ENCODE results near the gene MYH8.

MYH8 gene

DNA sequence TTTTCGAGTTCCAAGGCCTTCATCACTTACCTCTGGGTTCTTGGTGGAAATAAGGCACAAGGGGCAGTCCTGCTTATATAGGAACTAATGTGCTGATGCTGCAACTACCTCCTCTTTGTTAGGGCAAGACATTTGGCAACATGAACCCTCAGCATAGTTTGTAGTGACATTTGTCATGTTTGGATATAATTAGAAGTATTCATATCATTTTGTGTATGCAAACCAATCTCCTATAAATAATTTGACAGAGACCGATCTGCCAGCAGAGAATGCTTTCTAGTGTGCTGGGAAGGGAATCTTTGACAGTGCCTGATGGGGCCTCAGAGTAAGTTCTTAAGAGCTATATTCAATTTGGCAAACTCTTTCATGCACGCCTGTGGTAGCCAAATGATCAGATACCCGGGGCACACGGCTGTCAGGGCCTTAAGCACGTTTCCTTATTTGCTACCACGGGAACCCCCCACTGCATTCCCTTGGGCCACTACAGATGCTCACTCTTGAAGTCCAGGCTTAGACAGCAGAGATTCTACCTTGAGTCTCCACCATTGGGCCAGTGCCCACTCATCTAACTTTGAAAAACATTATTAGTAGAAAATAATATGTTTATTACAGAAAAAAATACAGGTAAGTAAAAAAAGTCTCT, at the start of gene MYH8:
TSS of gene MYH8 (minus strand) at position 51 of the 643 bp plus-strand sequence. CDS start 1,723 bp downstream, outside the sequence.
- DNase-seq, result no peak

DNA sequence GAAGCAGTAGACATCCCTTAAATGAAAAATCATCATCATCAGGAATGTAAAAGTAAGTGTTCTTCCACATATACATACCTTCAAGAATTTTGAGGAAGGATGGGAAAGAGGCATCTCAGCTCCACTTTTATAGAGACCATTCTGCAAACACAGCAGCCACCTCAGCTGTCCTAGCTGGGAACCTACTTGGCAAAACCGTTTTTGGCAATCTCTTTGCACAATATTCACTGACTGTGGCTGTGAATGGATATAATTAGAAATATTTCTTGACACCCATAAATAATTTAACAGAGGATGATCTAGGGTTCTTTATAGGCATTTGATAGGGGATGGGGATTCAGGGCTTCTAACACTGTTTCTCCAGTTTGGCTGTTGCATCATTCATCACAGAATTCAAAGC, 47.7 kb upstream of the MYH8 start, which contains the start of gene MYH4:
TSS of gene MYH4 (minus strand) at position 101 of the 400 bp plus-strand sequence. CDS start 2,814 bp downstream, outside the sequence.
- no peak for DNase-seq

DNA sequence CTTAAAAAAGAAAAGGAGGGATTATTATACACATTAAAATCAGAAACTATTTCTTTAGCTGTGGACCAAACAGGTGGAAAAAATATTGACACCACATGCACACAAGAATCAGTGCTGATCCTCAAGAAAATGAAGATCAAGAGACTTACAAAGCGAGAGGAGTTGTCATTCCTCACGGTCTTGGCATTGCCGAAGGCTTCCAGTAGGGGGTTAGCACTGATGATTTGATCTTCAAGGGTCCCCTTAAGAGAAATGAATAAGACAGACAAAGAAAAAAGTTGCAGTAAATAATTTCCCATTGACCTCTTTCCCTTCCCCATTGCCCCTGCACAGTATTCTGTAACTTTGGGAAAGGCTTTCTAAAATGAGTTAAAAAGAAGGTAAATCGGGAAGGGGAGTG, 41.7 kb upstream of the MYH8 start:
- no peak for DNase-seq

DNA sequence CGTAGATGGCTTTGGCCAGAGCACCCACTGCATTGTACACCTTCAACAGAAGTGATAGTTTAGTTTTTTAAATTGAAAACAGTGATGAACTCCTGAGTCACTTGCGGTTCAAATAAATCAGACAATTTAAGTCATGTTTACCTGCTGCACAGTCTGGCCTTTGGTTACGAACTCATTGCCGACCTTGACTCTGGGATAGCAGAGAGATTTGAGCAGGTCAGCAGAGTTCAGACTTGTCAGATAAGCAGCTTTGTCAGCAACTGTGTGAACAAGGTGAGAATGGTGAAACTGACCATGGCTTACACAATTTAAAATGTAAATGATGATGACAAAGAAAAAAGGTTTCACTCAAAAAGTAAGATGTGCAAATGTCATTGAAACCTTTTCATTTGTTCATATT, 38.3 kb upstream of the MYH8 start:
- no peak for DNase-seq

DNA sequence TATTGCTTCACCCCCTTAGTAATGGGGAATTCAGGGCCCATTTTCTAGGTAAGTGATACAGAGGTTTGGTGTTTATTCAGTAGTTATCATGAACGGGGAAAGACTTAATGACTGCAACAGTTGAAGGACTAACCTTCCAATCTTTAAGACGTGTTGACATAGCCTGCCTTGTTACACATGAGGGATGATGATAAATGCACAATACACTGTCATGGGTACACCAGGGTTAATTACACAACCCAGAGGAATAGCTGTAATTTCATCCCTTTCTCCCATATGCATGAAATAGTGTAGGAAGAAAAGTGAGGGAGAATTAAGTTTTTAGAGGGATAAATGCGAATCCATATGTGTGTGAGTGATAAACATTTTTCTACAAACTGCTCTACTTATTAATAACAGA, 37.0 kb upstream of the MYH8 start:
- no peak for DNase-seq

DNA sequence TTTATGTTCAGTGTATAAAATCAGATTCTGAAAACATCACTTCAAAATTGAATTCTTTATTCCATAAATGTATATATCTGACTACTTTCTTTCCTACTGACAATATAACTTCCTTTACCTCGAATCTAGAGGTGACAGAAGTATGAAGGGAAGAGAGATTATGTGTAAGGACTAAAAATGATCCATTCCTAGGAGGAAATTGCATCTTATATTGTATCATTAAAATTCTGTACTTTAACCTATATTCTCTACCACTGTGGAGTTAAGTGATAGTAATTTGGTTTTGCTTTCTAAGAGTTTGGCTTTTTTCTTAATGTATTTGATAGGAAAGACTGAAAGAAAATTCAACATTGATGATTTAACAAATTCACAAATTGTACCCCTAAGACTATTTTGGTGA, 36.2 kb upstream of the MYH8 start:
- DNase-seq, result no peak

DNA sequence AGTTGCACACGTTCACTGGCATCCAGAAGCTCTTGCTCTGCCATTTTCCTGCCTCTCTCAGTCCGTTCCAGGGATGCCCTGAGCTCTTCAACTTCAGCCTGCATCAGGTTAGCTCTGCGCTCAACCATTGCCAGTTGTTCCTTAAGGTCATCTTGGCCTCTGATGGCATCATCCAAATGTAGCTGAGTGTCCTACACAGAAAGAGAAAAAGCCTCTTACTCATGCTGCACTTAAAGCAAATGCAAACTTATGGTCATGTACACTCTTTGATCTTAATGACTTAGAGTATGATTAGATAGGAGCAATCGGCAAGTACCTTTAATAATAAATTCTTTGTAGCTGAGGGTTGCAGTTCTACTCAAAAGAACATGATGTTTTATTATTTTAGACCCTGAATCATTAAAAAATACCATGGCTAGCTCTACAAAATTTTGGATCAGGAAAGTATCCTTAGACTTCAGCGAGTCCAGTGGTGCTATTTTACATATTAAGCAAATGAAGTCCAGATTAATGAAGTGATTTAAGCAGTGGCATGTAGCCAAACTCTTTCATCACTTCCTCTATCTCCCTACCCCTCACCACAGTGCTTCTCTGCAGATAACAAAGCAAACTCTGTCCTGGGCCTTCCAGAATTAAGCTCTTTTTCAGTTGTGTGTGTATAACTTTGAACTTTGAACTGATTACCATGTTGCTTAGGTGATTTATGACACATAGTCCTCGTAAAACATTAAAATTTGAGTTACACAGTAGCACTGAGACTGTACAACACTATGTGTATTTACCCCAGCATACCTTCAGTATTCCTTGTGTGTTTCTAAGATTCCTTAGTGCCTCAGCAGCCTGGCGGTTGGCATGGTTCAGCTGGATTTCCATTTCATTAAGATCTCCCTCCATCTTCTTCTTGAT, 25.5 kb upstream of the MYH8 start:
- no peak for DNase-seq

DNA sequence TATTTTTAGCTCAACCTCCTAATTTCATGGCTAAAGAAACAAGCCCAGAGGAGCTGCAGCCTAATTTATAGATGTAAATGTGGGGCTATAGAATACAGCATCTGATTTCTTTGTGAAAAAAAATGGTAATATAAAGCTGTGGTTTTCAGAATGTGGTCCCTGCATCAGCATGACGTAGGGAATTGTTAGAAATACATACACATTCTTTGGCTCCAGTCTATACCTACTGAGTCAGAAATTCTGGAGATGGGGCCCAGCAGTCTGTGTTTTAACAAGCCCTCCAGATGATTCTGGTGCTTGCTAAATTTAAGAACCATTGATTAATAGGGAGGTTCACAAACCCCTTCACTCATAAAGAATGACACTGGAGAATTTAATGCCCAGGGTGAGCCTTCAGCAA, 18.1 kb upstream of the MYH8 start:
- DNase-seq, result no peak

DNA sequence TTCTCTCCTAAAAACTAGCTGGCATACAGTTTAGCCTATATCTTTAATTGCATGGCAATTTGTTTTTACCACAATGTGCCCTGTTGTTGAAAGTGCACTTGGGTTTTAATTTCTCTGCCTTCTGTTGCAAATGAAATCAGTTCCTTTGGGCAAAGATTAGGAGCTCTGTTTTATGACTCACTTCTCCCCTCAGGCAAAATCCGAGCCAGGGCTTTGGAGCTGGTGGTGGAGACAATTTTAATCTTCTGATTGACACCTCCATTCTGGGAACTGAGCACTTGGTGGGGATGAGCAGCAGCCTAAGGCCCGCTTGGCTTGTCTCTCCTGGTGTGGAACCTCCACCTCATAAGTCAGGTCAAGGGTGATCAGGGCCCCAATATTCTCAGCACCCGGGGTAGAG, 13.3 kb upstream of the MYH8 start:
- no peak for DNase-seq

DNA sequence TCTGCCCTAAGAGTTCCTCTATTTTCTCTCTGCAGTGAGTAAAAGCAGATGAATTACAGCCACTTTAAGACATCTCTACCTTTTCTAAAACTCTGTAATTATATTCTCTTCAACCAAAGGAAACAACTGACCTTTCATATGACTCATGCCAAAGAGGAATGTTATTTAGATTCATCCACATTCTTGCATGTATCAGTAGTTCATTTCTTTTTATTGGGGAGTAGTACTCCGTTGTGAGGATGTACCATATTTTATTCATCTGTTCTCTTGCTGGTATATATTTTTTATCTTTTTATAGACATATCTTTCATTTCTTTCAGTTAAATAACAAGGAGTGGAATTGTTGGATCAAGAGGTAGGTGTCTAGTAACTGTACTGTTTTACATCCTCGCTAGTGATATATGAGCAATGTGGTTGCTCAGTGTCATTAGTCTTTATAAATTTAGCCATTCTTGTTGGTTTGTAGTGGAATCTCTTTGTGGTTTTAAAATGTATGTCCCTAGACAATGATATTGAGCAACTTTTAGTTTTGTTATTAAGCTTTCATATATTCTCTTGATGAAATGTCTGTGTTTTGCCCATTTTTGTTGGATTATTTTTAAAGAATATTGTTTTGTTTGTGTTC, 7.8 kb upstream of the MYH8 start:
- no peak for DNase-seq

DNA sequence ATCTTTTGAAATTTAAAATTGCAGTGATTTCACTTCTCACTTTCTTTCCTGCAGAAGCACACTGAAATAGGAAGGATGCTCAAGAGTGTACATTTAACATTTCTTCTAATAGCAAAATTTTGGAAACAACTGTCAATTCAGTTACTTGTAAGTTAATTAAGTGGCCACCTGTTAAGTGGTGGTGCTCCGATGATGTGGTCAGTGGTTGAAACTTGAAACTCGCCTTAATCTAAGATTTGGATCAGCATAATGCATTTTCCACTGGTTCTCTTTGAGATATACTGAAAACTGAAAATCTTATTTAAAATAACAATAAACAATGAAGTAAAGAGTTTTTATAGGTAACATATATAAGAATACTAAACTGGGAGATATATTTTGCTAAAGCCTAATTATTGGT, 7.0 kb upstream of the MYH8 start:
- no peak for DNase-seq

DNA sequence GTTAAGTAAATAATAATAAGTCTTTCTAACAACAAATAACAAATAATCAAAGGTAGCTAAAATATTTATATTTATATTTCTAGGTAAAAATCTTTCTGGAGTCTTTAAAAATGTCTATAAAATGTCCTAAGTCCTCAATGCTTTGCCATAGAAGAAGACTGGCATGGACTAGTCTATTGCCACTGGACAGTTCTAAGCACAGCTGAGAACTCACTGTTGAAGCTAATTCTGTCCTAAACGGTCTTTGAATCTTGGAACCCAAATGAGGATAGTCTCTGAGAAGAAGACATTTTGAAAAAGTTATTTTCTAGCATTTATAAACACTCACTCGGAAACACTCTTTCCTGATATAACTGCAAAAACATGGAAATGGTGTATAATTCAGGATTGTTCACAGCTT, 539 bp downstream of the MYH8 start:
- no peak for DNase-seq

DNA sequence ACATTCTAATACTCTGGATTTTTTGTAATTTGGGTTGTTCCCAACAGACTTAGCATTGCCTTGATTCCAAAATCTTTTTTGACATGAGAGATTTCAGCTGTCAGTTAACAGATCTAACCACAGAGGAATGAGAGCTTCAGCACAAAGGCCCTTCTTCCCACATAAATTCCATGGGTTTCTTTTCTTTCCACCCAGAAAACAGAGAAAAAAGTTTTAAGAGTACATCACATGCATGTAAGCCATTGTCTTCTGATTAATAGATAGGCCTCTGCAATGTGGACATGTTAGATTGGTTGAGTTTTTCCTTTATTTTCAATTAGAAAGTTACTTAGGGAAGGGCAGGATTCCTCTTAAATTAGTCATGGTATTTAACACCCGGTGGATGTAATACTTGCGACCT, 939 bp downstream of the MYH8 start:
- DNase-seq, result no peak

DNA sequence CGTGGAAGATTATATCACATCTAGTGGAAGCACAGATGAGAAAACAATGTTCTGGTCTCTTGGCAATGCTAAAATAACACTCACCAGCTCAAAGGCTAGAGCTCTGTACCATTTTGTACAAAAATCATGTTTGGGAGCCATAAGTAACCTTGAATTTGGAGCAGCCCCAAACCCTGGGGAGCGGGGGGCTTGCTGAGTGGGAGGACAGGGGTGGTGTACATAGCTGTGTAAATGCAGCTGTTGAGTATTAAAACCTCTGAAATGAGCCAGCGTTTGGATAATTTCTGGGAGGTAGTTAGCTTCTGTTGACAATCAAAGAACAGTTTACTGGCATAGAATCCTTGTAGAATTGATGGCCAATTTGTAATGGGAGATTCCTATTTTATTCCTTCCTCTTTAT, 4.3 kb downstream of the MYH8 start:
- DNase-seq, result no peak

DNA sequence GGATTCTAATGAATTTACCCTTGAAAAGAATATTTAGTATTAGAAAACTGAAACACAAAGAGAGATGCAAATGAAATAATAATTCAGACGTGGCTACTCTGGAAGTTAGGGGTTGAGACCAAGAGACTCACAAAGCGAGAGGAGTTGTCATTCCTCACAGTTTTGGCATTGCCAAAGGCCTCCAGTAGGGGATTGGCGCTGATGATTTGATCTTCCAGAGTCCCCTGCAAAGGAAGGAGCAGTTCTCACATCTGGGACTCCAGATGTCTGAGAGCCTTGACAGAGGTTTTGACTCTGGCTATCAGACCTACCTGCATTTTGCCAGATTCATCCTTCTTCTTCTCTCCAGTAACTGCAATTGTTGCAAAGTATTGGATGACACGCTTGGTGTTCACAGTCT, 6.6 kb downstream of the MYH8 start:
- no peak for DNase-seq

DNA sequence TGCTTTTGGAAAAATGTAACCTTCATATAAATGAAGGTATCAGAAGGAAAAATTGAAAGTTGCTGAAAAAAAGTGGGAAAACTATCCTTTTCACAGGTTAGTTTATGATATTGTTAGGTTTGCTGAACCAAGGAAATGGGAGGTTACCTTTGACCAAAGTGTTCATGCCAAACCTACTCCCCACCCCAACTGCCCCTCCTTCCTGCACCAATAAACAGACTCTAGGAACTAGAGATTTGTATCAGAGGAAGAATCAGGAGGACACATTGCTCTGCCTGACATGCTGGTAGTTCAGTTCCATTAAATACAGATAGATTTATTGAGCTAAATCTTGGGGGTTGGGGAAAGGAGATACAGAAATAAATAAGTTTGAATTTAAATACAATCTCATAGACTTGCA, 18.2 kb downstream of the MYH8 start:
- no peak for DNase-seq

DNA sequence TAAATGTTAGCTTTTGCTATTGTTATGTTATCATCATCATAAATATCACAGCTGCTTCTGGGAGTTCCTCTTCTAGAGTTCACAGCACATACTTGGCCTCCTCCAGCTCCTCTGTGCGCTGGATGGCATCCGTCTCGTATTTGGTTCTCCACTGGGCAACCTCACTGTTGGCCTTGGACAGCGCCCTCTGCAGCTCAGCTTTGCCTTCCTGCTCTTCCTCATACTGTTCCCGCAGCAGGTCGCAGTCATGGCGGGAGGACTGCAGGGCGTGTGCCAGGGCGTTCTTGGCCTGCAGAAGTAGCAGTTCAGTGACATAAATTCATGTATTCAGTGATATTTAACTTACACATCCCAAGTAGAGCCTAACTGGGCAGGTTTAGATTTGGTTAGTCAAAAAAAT, 23.4 kb downstream of the MYH8 start:
- DNase-seq, result no peak

DNA sequence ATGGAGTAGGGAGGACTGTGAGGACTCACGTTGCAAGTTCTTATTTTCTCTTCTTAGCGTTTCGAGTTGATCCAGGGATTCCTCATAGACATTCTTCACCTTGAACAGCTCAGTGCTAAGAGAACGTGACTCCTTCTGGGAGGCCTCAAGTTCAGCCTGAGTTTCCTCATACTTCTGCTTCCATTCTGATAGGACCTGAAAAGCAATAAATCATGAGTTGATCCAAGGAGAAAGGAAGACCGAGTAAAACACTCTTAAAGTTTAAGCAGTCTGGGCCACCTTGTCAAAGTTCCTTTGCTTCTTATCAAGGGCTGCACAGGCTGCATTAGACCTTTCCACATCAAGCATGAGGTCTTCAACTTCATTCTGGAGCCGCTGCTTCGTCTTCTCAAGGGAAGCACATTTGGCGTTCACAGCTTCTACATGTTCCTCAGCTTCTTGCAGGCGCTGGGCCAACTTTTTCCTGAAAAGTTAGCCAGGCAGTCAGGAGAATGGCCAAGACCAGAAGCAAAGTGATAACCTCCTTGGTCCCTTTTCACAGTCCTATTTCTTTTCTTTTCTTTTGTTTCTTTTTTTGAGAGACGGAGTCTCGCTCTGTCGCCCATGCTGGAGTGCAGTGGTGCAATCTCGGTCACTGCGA, 25.1 kb downstream of the MYH8 start:
- DNase-seq, result no peak

DNA sequence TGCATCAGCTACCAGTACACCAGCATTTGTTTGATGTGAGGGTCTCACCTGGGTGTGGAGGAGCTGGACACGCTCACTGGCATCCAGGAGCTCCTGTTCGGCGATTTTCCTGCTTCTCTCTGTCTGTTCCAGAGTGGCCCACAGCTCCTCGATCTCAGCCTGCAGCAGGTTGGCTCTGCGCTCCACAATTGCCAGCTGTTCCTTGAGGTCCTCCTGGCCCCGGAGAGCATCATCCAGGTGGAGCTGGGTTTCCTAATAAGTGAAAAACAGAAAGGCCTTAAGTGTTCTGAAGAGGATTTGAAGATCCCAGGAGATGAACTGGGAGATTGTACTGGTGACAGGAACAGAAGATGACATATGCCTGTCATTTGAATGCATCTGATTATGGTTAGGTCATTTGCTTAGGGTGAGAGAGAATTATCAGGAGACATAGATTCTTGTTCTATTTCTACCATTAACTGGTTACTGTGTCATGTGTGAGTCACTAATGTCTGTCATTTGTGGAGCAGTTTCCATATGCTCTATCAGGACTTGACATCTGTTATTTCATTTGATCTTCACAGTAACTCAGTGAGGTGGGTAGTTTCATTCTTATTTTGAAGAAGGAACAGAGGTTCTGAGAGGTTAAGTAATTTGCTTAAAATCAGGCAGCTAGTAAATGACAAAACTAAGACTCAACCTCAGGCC, 27.4 kb downstream of the MYH8 start:
- DNase-seq, result no peak

DNA sequence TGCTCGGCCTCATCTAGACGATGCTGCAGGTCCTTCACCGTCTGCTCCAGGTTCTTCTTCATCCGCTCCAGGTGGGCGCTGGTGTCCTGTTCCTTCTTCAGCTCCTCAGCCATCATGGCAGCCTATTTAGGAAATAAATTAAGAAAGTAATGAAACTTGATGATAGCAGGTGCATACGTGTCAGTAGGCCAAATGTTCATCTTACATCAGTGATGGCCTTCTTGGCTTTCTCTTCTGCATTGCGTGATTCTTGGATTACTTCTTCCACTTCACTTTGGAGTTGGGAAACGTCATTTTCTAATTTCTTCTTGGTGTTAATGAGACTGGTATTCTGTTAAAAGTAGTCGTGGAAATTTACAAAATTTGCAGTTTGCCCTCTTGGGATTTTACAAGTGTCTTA, 28.9 kb downstream of the MYH8 start:
- DNase-seq, result no peak

DNA sequence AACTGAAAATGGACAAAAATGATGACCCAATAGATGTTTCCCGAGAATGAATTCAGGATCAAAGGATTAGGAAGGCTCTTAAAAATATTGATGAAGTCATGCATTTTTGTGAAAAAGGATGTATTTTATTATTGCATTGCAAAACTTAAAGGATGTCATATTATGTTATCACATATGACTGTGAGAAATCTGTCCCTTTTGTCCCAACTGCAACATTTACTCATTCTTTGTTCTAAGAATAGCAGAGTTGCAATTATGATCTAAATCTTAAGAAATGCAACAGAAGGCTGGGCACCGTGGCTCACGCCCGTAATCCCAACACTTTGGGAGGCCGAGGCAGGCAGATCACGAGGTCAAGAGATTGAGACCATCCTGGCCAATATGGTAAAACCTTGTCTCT, 35.9 kb downstream of the MYH8 start:
- no peak for DNase-seq

DNA sequence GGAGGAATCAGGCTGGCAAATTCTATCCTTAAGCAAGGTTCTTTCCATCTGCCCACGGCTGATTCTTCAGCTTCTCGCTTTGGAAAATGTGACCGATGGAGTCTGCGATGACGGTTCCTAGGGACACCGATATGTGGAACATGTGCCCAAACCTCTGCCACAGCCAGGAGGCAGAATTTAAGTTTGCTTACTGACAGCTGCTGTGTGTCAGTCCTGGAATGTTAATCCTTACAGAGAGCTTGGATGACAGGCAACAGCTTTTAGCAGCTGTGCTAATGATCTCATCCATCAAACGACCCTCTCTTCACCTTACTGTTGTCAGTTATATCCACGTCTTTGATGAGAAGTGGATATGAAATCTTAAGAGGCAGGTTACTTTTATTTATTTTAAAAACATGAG, 37.6 kb downstream of the MYH8 start:
- DNase-seq, result no peak

Data from activated CD4-positive, alpha-beta T cell treated with anti-CD3 and anti-CD28 coated beads, Interleukin-2, amount 50 U/mL, for 4 hours (primary cell).